GM12865 (cell line): Measurements from ENCODE around the gene FAM216B.

Source experiments
- DNase-seq: peaks from one replicate; pipeline ENCODE4 v3.0.0; 2010; ENCODE audit warnings: low read depth
- H3K4me3 ChIP-seq: 2 replicates; pipeline ENCODE4 v1.5.1; 2011; ENCODE audit warnings: mild to moderate bottlenecking, low read depth, low read length, control low read depth
- CTCF ChIP-seq: IDR thresholded peaks from 2 replicates; pipeline ENCODE4 v1.5.1; 2011; ENCODE audit warnings: low read length, control low read depth, low read depth, inconsistent platforms; ENCODE audit not compliant: insufficient read depth; ENCODE audit errors: missing control alignments

FAM216B gene

GRCh38 chr13:42746866-42747265, 34.5 kb upstream of the FAM216B start:
- no peak for TF ChIP-seq CTCF
- no peak for DNase-seq
- H3K4me3 ChIP-seq = no peak overlapping the region

GRCh38 chr13:42747399-42747873, 33.9 kb upstream of the FAM216B start:
- H3K4me3 ChIP-seq = no peak overlapping the region
- DNase-seq = no peak
- TF ChIP-seq CTCF = no peak

GRCh38 chr13:42750794-42751193, 30.6 kb upstream of the FAM216B start:
- DNase-seq = no peak
- TF ChIP-seq CTCF = no peak
- no peak overlapping the region for H3K4me3 ChIP-seq

GRCh38 chr13:42751693-42752092, 29.7 kb upstream of the FAM216B start:
- DNase-seq = peak; percentile 26
- no peak overlapping the region for H3K4me3 ChIP-seq
- no peak for TF ChIP-seq CTCF

- no peak for TF ChIP-seq CTCF
- H3K4me3 ChIP-seq = no peak overlapping the region
Observed at GRCh38 chr13:42752731-42753130, 28.7 kb upstream of the FAM216B start.

GRCh38 chr13:42753697-42754096, 27.7 kb upstream of the FAM216B start:
- H3K4me3 ChIP-seq = no peak overlapping the region
- no peak for DNase-seq
- no peak for TF ChIP-seq CTCF

More at GRCh38 chr13:42752731-42753130, 28.7 kb upstream of the FAM216B start:
- no peak for DNase-seq

GRCh38 chr13:42754801-42755510, 26.4 kb upstream of the FAM216B start:
- no peak for DNase-seq
- no peak for TF ChIP-seq CTCF
- H3K4me3 ChIP-seq = no peak overlapping the region
